ENCODE measurements around the gene CACNB1.
"Not testable (repeated sequence)": the region's sequence is repeated elsewhere in the genome, so short reads cannot be mapped to it uniquely, and the experiment has no call there.

The CACNB1 gene

GRCh38 chr17:39138431-39139160, 58.9 kb downstream of the CACNB1 start:
- no peak overlapping the region for H3K4me3 Mint-ChIP-seq
- ATAC-seq (ENCODE audit: low read depth) (no peak), DNase-seq (ENCODE audit: low spot score in 2 of 2) (no peak)
- H3K9me3 Mint-ChIP-seq, result no peaks in the 10 kb centered on the region
- peaks cover 3% of the 10 kb centered on the region for H3K4me1 Mint-ChIP-seq
- H3K27me3 Mint-ChIP-seq, result peaks cover 2% of the 10 kb centered on the region
- no peaks in the 10 kb centered on the region for H3K36me3 Mint-ChIP-seq
- no peak overlapping the region for H3K27ac Mint-ChIP-seq

- Mint-ChIP-seq H3K27ac (no peak overlapping the region), H3K9me3 (no peaks in the 10 kb centered on the region), H3K27me3 (peaks cover 8% of the 10 kb centered on the region), H3K4me3 (no peak overlapping the region), H3K36me3 (no peaks in the 10 kb centered on the region), H3K4me1 (peaks cover 3% of the 10 kb centered on the region)
- ATAC-seq (ENCODE audit: low read depth), result no peak
- DNase-seq (ENCODE audit: low spot score in 2 of 2), result no peak
Observed at GRCh38 chr17:39134878-39135277, 62.6 kb downstream of the CACNB1 start.

- Mint-ChIP-seq H3K36me3 (no peaks in the 10 kb centered on the region), H3K27me3 (peaks cover 8% of the 10 kb centered on the region), H3K27ac (no peak overlapping the region), H3K4me1 (no peaks in the 10 kb centered on the region), H3K9me3 (no peaks in the 10 kb centered on the region), H3K4me3 (no peak overlapping the region)
- no peak for ATAC-seq (ENCODE audit: low read depth)
- no peak for DNase-seq (ENCODE audit: low spot score in 2 of 2)
Observed at GRCh38 chr17:39132192-39132610, 65.3 kb downstream of the CACNB1 start.

- DNase-seq (ENCODE audit: low spot score in 2 of 2) (no peak), ATAC-seq (ENCODE audit: low read depth) (no peak)
- Mint-ChIP-seq H3K4me1 (no peaks in the 10 kb centered on the region), H3K4me3 (no peak overlapping the region), H3K27me3 (peaks cover 6% of the 10 kb centered on the region), H3K27ac (no peak overlapping the region), H3K36me3 (no peaks in the 10 kb centered on the region), H3K9me3 (no peaks in the 10 kb centered on the region)
Observed at GRCh38 chr17:39131616-39132015, 65.9 kb downstream of the CACNB1 start.

GRCh38 chr17:39130205-39130604, 67.3 kb downstream of the CACNB1 start:
- Mint-ChIP-seq H3K36me3 (no peaks in the 10 kb centered on the region), H3K27ac (no peak overlapping the region), H3K4me1 (no peaks in the 10 kb centered on the region), H3K9me3 (no peaks in the 10 kb centered on the region), H3K4me3 (no peak overlapping the region), H3K27me3 (peaks cover 6% of the 10 kb centered on the region)
- DNase-seq (ENCODE audit: low spot score in 2 of 2), result no peak
- no peak for ATAC-seq (ENCODE audit: low read depth)

GRCh38 chr17:39129544-39129943, 67.9 kb downstream of the CACNB1 start:
- not testable (repeated sequence) for H3K27ac Mint-ChIP-seq; H3K4me1 Mint-ChIP-seq; H3K36me3 Mint-ChIP-seq; DNase-seq (ENCODE audit: low spot score in 2 of 2); H3K27me3 Mint-ChIP-seq; H3K4me3 Mint-ChIP-seq; H3K9me3 Mint-ChIP-seq; ATAC-seq (ENCODE audit: low read depth)

- H3K27ac Mint-ChIP-seq, result no peak overlapping the region
- no peaks in the 10 kb centered on the region for H3K36me3 Mint-ChIP-seq
Observed at GRCh38 chr17:39126436-39126835, 71.0 kb downstream of the CACNB1 start.

GRCh38 chr17:39125143-39125875, 72.2 kb downstream of the CACNB1 start:
- no peaks in the 10 kb centered on the region for H3K27me3 Mint-ChIP-seq
- DNase-seq (ENCODE audit: low spot score in 2 of 2) (no peak), ATAC-seq (ENCODE audit: low read depth) (no peak)
- no peaks in the 10 kb centered on the region for H3K4me1 Mint-ChIP-seq
- H3K4me3 Mint-ChIP-seq, result no peak overlapping the region
- H3K9me3 Mint-ChIP-seq, result no peaks in the 10 kb centered on the region
- no peaks in the 10 kb centered on the region for H3K36me3 Mint-ChIP-seq
- H3K27ac Mint-ChIP-seq, result no peak overlapping the region

More at GRCh38 chr17:39126436-39126835, 71.0 kb downstream of the CACNB1 start:
- no peak for DNase-seq (ENCODE audit: low spot score in 2 of 2)
- Mint-ChIP-seq H3K27me3 (no peaks in the 10 kb centered on the region), H3K4me3 (no peak overlapping the region), H3K4me1 (no peaks in the 10 kb centered on the region), H3K9me3 (no peaks in the 10 kb centered on the region)
- ATAC-seq (ENCODE audit: low read depth), result no peak

GRCh38 chr17:39123627-39124026, 73.8 kb downstream of the CACNB1 start:
- no peak overlapping the region for H3K4me3 Mint-ChIP-seq
- ATAC-seq (ENCODE audit: low read depth) (no peak), DNase-seq (ENCODE audit: low spot score in 2 of 2) (no peak)
- no peaks in the 10 kb centered on the region for H3K36me3 Mint-ChIP-seq
- no peak overlapping the region for H3K27ac Mint-ChIP-seq
- H3K27me3 Mint-ChIP-seq, result no peaks in the 10 kb centered on the region
- H3K9me3 Mint-ChIP-seq, result no peaks in the 10 kb centered on the region
- H3K4me1 Mint-ChIP-seq, result peaks cover 6% of the 10 kb centered on the region

All from memory B cell (primary cell).